H1 (cell line): Measurements from ENCODE around the gene LINC01488. TPM values are rescaled to one million over a fixed set of nuclear protein-coding genes. Genes with fewer than 3 reads are reported as not detected.

Experiments used
- CTCF ChIA-PET: fragments of 300-600 bp; sonication (Branson Sonifier 250); formaldehyde crosslinking; loops from one replicate; lab custom pipeline; 2021; ENCODE audit not compliant: partially characterized antibody; lab: Charles Lee
- POLR2A ChIA-PET: fragments of 300-600 bp; sonication (Branson Sonifier 250); formaldehyde crosslinking; loops from one replicate; lab custom pipeline; 2021; ENCODE audit warnings: inconsistent platforms; ENCODE audit not compliant: partially characterized antibody; lab: Charles Lee
- DNase-seq, 2 experiments: peaks; one replicate each; pipeline versions ENCODE4 v3.0.0 to v3.0.0-alpha.2; 2010 to 2022; ENCODE audit warnings: low spot score in 2 of 2, low read depth in 1 of 2, mixed read lengths in 1 of 2
- FAIRE-seq: peaks from 2 replicates; lab custom pipeline; 2011; peaks lifted over from hg19 to GRCh38; lab: Jason Lieb, UNC
- H2AFZ ChIP-seq: 2 replicates; pipeline ENCODE4 v1.8.1; 2012; ENCODE audit warnings: low read length, inconsistent platforms
- H2AK5ac ChIP-seq: 2 replicates; pipeline ENCODE4 v1.6.1; 2013; ENCODE audit warnings: low read depth, low read length
- H2BK120ac ChIP-seq: replicated peaks from 2 replicates; pipeline ENCODE3; 2013; ENCODE audit warnings: low read depth, low read length, inconsistent platforms
- H2BK12ac ChIP-seq: 2 replicates; pipeline ENCODE4 v1.6.1; 2013; ENCODE audit warnings: low read depth, low read length
- H2BK15ac ChIP-seq: 2 replicates; pipeline ENCODE4 v1.6.1; 2013; ENCODE audit warnings: low read length
- H2BK20ac ChIP-seq: 2 replicates; pipeline ENCODE4 v1.6.1; 2013; ENCODE audit warnings: low read length
- H2BK5ac ChIP-seq: 2 replicates; pipeline ENCODE4 v1.6.1; 2013; ENCODE audit warnings: low read depth, low read length
- H3K14ac ChIP-seq: 2 replicates; pipeline ENCODE4 v1.6.1; 2013; ENCODE audit warnings: inconsistent platforms; ENCODE audit not compliant: insufficient read length
- H3K18ac ChIP-seq: 2 replicates; pipeline ENCODE4 v1.6.1; 2013; ENCODE audit warnings: low read length; ENCODE audit errors: extremely low read depth
- H3K23ac ChIP-seq: 2 replicates; pipeline ENCODE4 v1.6.1; 2013; ENCODE audit warnings: inconsistent platforms; ENCODE audit not compliant: insufficient read length
- H3K23me2 ChIP-seq: 2 replicates; pipeline ENCODE4 v1.6.1; 2013; ENCODE audit warnings: low read depth, low read length
- H3K27ac ChIP-seq: 2 replicates; pipeline ENCODE4 v1.6.1; 2011; ENCODE audit warnings: low read depth, low read length, inconsistent platforms
- H3K27me3 ChIP-seq, 4 experiments: replicated peaks in 1 of 4; 1 replicate in 1 of 4; 2 replicates in 3 of 4; pipeline versions ENCODE4 v1.6.1 to v1.8.1; 2011 to 2013; ENCODE audit warnings: low read length in 3 of 4, mild to moderate bottlenecking in 3 of 4, inconsistent platforms in 2 of 4, mixed read lengths in 2 of 4, moderate library complexity in 1 of 4; ENCODE audit not compliant: control insufficient read depth in 3 of 4, insufficient read depth in 3 of 4; ENCODE audit errors: extremely low read depth in 1 of 4
- H3K36me3 ChIP-seq, 4 experiments: 2 replicates each; pipeline versions ENCODE4 v1.6.1 to v1.8.1; 2011 to 2013; ENCODE audit warnings: mild to moderate bottlenecking in 4 of 4, low read length in 3 of 4, moderate library complexity in 2 of 4, control low read depth in 1 of 4, inconsistent platforms in 1 of 4; ENCODE audit not compliant: insufficient read depth in 4 of 4, control insufficient read depth in 2 of 4
- H3K4ac ChIP-seq: replicated peaks from 2 replicates; pipeline ENCODE3; 2013; ENCODE audit warnings: low read length, low read depth, mixed read lengths, inconsistent platforms; ENCODE audit not compliant: insufficient read length
- H3K4me1 ChIP-seq, 4 experiments: replicated peaks in 1 of 4; 1 replicate in 1 of 4; 2 replicates in 3 of 4; pipeline versions ENCODE4 v1.6.1 to v1.8.1; 2011 to 2013; ENCODE audit warnings: low read length in 3 of 4, inconsistent platforms in 2 of 4, mixed read lengths in 1 of 4; ENCODE audit not compliant: insufficient read depth in 4 of 4, control insufficient read depth in 3 of 4
- H3K4me2 ChIP-seq, 2 experiments: 2 replicates each; pipeline versions ENCODE4 v1.6.1 to v1.8.1; 2011 to 2013; ENCODE audit warnings: low read depth in 2 of 2, low read length in 2 of 2, control low read depth in 1 of 2, inconsistent platforms in 1 of 2, mild to moderate bottlenecking in 1 of 2; ENCODE audit not compliant: insufficient read depth in 1 of 2
- H3K4me3 ChIP-seq, 4 experiments: fragments of 200-600, 300-600 bp in 1 of 4; sonication (generic), shearing (Covaris generic), sonication (Bioruptor Twin) in 1 of 4; 2 replicates each; pipeline versions ENCODE4 v1.5.1 to v1.8.1; 2011 to 2016; ENCODE audit warnings: low read length in 4 of 4, low read depth in 3 of 4, control low read depth in 2 of 4, inconsistent platforms in 2 of 4, mild to moderate bottlenecking in 2 of 4, mixed read lengths in 1 of 4, moderate library complexity in 1 of 4; ENCODE audit not compliant: insufficient read depth in 2 of 4; ENCODE audit errors: extremely low read depth in 1 of 4
- H3K56ac ChIP-seq: replicated peaks from 2 replicates; pipeline ENCODE3; 2013; ENCODE audit warnings: low read depth, mild to moderate bottlenecking, mixed read lengths, low read length, inconsistent platforms; ENCODE audit not compliant: insufficient read length
- H3K79me1 ChIP-seq: 2 replicates; pipeline ENCODE4 v1.6.1; 2013; ENCODE audit warnings: low read depth, low read length, control low read depth
- H3K79me2 ChIP-seq, 2 experiments: 2 replicates each; pipeline versions ENCODE4 v1.6.1 to v1.8.1; 2012 to 2013; ENCODE audit warnings: low read length in 2 of 2, mild to moderate bottlenecking in 2 of 2, inconsistent platforms in 1 of 2; ENCODE audit not compliant: insufficient read depth in 2 of 2, control insufficient read depth in 1 of 2
- H3K9ac ChIP-seq, 4 experiments: replicated peaks in 1 of 4; 1 replicate in 1 of 4; 2 replicates in 3 of 4; pipeline versions ENCODE4 v1.6.1 to v1.8.1; 2011 to 2013; ENCODE audit warnings: low read depth in 3 of 4, low read length in 3 of 4, control low read depth in 2 of 4, mild to moderate bottlenecking in 2 of 4, moderate library complexity in 2 of 4, inconsistent platforms in 1 of 4; ENCODE audit errors: extremely low read depth in 1 of 4
- H3K9me3 ChIP-seq, 2 experiments: 2 replicates each; pipeline versions ENCODE4 v1.6.1 to v1.8.1; 2012 to 2013; ENCODE audit warnings: mild to moderate bottlenecking in 2 of 2, moderate library complexity in 2 of 2, control low read depth in 1 of 2, inconsistent platforms in 1 of 2, low read depth in 1 of 2, low read length in 1 of 2, mixed read lengths in 1 of 2; ENCODE audit not compliant: insufficient read depth in 2 of 2
- H4K20me1 ChIP-seq, 2 experiments: replicated peaks in 1 of 2; 2 replicates each; pipeline versions ENCODE3 to v1.8.1; 2011 to 2013; ENCODE audit warnings: inconsistent platforms in 2 of 2, low read length in 2 of 2, mild to moderate bottlenecking in 1 of 2; ENCODE audit not compliant: insufficient read depth in 2 of 2, control insufficient read depth in 1 of 2
- H4K5ac ChIP-seq: 2 replicates; pipeline ENCODE4 v1.6.1; 2013; ENCODE audit warnings: low read length, low read depth, mixed read lengths, inconsistent platforms; ENCODE audit not compliant: insufficient read length
- H4K8ac ChIP-seq: 2 replicates; pipeline ENCODE4 v1.8.0; 2013; ENCODE audit warnings: mild to moderate bottlenecking, moderate library complexity, low read length, inconsistent platforms; ENCODE audit not compliant: insufficient read depth; ENCODE audit errors: extremely low read depth
- H4K91ac ChIP-seq: replicated peaks from 2 replicates; pipeline ENCODE3; 2013; ENCODE audit warnings: low read length, mixed read lengths, inconsistent platforms; ENCODE audit not compliant: insufficient read length
- CBX8 ChIP-seq: fragments of 300-800, 300-1000 bp; sonication (generic); IDR thresholded peaks from 2 replicates; pipeline ENCODE4 v1.7.1; 2016; ENCODE audit warnings: low read depth, low read length, borderline replicate concordance
- CEBPB ChIP-seq: IDR thresholded peaks from 2 replicates; pipeline ENCODE4 v1.6.1; 2012; ENCODE audit warnings: low read depth, low read length
- HDAC2 ChIP-seq, 2 experiments: fragments of 300-600 bp in 1 of 2; sonication (generic) in 1 of 2; IDR thresholded peaks; 2 replicates each; pipeline ENCODE4 v1.6.1; 2011 to 2012; ENCODE audit warnings: low read depth in 2 of 2, low read length in 2 of 2, mild to moderate bottlenecking in 2 of 2, moderate library complexity in 2 of 2, borderline replicate concordance in 1 of 2, inconsistent platforms in 1 of 2
- HDAC6 ChIP-seq: IDR thresholded peaks from one replicate; pipeline ENCODE4 v1.7.1; 2012; ENCODE audit warnings: low read depth, mild to moderate bottlenecking, inconsistent platforms, low read length, moderate library complexity
- KDM1A ChIP-seq: fragments of 200-600, 300-600 bp; sonication (generic); IDR thresholded peaks from 2 replicates; pipeline ENCODE4 v1.7.1; 2016; ENCODE audit warnings: mild to moderate bottlenecking, low read length, borderline replicate concordance
- POU5F1 ChIP-seq: IDR thresholded peaks from 2 replicates; pipeline ENCODE4 v1.6.1; 2011; ENCODE audit warnings: low read depth, mild to moderate bottlenecking, low read length, moderate library complexity
- TCF12 ChIP-seq: IDR thresholded peaks from 2 replicates; pipeline ENCODE4 v1.6.1; 2011; ENCODE audit warnings: low read depth, mild to moderate bottlenecking, low read length
- WGBS, 2 experiments: shearing (Covaris generic) in 1 of 2; methylation state at CpG; one replicate each; pipeline versions ENCODE4 v1.1.6 to v1.1.7; 2013 to 2015; ENCODE audit warnings: low lambda C conversion rate in 2 of 2, mixed read lengths in 2 of 2, inconsistent platforms in 1 of 2, low coverage in 1 of 2, missing lambda C conversion rate in 1 of 2; ENCODE audit not compliant: insufficient replicate concordance in 2 of 2, insufficient coverage in 1 of 2, insufficient read length in 1 of 2; ENCODE audit errors: extremely low coverage in 1 of 2, missing lambda C conversion rate in 1 of 2; 5-methylcytosine and 5-hydroxymethylcytosine counted together
- polyA plus RNA-seq, 7 experiments: library from polyadenylated mRNA; depleted of rRNA in 3 of 7; stranded (reverse) in 5 of 7; unstranded in 2 of 7; fragments of >200 nt in 5 of 7; fragments of 200-250 nt in 2 of 7; gene quantifications; 1 replicate in 5 of 7; 2 replicates in 1 of 7; 4 replicates in 1 of 7; pipeline versions ENCODE4 v1.2.1 to v1.2.3, GENCODE V29; 2011 to 2013; ENCODE audit warnings: missing spikeins in 2 of 7, mixed read lengths in 2 of 7
- total RNA-seq: library from RNA; stranded (reverse); fragmentation: NEBNext Ultra II Directional; extraction: Animal tissue kit (Norgen Biotek cat#: 25700); gene quantifications from 2 replicates; pipeline ENCODE4 v1.2.1, GENCODE V29; 2021

Gene LINC01488
- total and polyA plus RNA-seq, 2 of the 8 experiments (the other 6 are each of a cell fraction or from before 2014, with no cell fraction given) = not detected

- H3K36me3 ChIP-seq = no peaks in the 10 kb centered on the region
- no peak overlapping the region for H3K4me3 ChIP-seq
- no peak overlapping the region for H3K23ac ChIP-seq
- H3K27me3 ChIP-seq = peaks cover 0 to 21% (median 10%) of the 10 kb centered on the region in 4 experiments; a peak in 5 of 7 replicates
- H3K9ac ChIP-seq = no peak overlapping the region
- no peak overlapping the region for H3K14ac ChIP-seq
- no peak overlapping the region for H4K5ac ChIP-seq
- ChIA-PET POLR2A (interaction anchor here (1.3 to 1.6 kb wide), 2 partner anchors 13 to 166 kb away, joined by 3 to 4 read pairs; no protein-coding TSS in a partner anchor), CTCF (no interaction called here)
- DNase-seq (no peak), FAIRE-seq (no peak)
- H4K20me1 ChIP-seq = no peaks in the 10 kb centered on the region
- H2BK15ac ChIP-seq = peak overlapping the region; percentile 88; the same call in 1 of the 2 replicates
- WGBS, 2 experiments = 91% methylated on average over 13 of the region's 17 CpGs; no CpG with 5 or more reads in 1 of the 2 experiments
- peaks cover 0 to 20% (median 14%) of the 10 kb centered on the region in 4 experiments; a peak in 6 of 7 replicates for H3K4me1 ChIP-seq
- no peak overlapping the region; the same call in 1 of the 2 replicates for H2AK5ac ChIP-seq
- H2BK12ac ChIP-seq = no peak overlapping the region
- no peaks in the 10 kb centered on the region for H3K79me1 ChIP-seq
- 0 out of 4 replicates have a peak overlapping the region, but pooled peaks of 1 of the 2 experiments have one; percentile 1 for H3K4me2 ChIP-seq
- no peak overlapping the region for H4K91ac ChIP-seq
- no peak overlapping the region for H3K27ac ChIP-seq
- H2BK120ac ChIP-seq = no peak overlapping the region
- no peaks in the 10 kb centered on the region for H3K23me2 ChIP-seq
- no peak overlapping the region for H3K4ac ChIP-seq
- H4K8ac ChIP-seq = no peak overlapping the region
- H3K18ac ChIP-seq = 0 out of 2 replicates have a peak overlapping the region, but pooled peaks have one; percentile 22
- H2BK5ac ChIP-seq = no peak overlapping the region
- H3K9me3 ChIP-seq = peaks cover 4 to 5% of the 10 kb centered on the region in 2 experiments; a peak in 1 of 4 replicates
- H2BK20ac ChIP-seq = no peak overlapping the region
- H2AFZ ChIP-seq = no peak overlapping the region
- H3K56ac ChIP-seq = no peak overlapping the region
- H3K79me2 ChIP-seq = no peaks in the 10 kb centered on the region
- TF ChIP-seq CBX8 = no peak
- TF ChIP-seq HDAC6 = no peak
- TF ChIP-seq KDM1A = no peak
- TF ChIP-seq TCF12 = no peak
- TF ChIP-seq POU5F1 = no peak
- no peak for TF ChIP-seq HDAC2 (IDR thresholded peaks at IDR 0.05; ENCODE audit: borderline replicate concordance in 1 of 2, low read depth in 2 of 2, low read length in 2 of 2)
- TF ChIP-seq CEBPB = no peak
Observed at GRCh38 chr11:69471729-69472540, 9.5 kb upstream of the LINC01488 start.
